ENCODE measurements around the gene MGAT1. TPM values are rescaled to one million over a fixed set of nuclear protein-coding genes. Genes with fewer than 3 reads are reported as not detected.
A peak's percentile ranks its signal among the peaks of the same experiment; 100 is the strongest.

Gene MGAT1
- total RNA-seq (2021; fragmentation: NEBNext Ultra II Directional; extraction: Animal tissue kit (Norgen Biotek cat#: 25700)) (77.0 and 83.8 TPM in 2 replicates), polyA plus RNA-seq (2011; rRNA removed) (66.8 and 96.1 TPM in 2 replicates), polyA minus RNA-seq (2011; rRNA and poly(A)+ RNA removed) (41.2 and 48.6 TPM in 2 replicates)
- 68.3 TPM for polyA plus RNA-seq (2011; cell fraction: cytosol; rRNA removed)
- polyA plus RNA-seq (2011; cell fraction: nucleus; rRNA removed), result 76.0 TPM
- 63.6 to 73.4 TPM (median 72.7 TPM) in 4 replicates for polyA plus RNA-seq (2012, experiment 1 of 2)
- polyA plus RNA-seq (2012, experiment 2 of 2), result 82.2 TPM
- 63.4 TPM for polyA plus RNA-seq (2013, experiment 1 of 2)
- 63.9 TPM for polyA plus RNA-seq (2013, experiment 2 of 2)
- 56.2 TPM for polyA minus RNA-seq (2011; cell fraction: cytosol; rRNA and poly(A)+ RNA removed)
- 38.8 TPM for polyA minus RNA-seq (2011; cell fraction: nucleus; rRNA and poly(A)+ RNA removed)
- long read RNA-seq, experiment 1, transcript MGAT1-201 (2 exons, 2,761 nt), result major isoform, 10 of 85 reads
- long read RNA-seq, experiment 1, partial matches to known transcripts, result 4 of 85 reads
- long read RNA-seq, experiment 1, other reads (novel, unspliced or antisense), result 66 of 85 reads
- long read RNA-seq, experiment 2, partial matches to known transcripts, result 0 of 4 reads
- long read RNA-seq, experiment 2, other reads (novel, unspliced or antisense), result 4 of 4 reads

DNA sequence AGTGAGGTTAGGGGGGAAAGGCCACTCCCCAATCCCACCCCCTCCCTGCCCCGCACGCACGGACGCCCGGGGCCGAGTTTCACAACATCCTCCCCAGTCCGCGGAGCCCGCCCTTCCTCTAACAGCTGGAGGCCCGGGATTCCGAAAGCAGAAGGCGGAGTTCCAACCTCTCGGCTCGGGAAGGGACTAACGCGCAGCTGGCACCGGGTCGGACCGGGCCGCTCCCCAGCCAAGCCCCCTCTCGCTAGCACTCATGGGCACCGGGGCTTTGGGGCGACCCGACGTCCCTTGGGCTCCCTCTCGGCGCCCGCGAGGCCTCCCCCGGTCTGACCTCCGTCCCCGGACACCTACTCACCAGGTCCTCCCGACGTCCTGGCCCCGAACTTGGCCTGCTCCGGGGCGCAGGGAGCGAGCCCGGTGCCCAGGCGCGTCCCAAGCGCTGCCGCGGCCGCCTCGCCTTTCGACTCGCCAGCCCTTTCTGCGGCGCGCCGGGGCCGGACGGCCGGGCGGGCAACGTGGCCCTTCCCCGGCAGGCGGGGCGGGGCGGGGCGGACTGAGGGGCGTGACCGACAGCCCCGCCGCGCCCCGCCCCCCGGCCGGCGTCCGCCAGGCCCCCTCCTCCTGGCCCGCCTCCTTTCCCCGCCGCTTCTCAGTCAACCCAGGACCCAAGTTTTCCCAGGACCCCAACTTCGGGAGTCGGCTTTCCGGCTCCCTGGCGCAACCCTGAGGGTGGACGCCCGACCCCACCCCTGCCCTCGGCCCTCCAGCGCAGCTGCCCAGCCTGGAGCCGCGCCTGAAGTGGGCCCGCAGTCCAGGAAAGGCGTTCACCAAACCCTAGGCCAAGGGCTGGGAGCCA is at the start of gene MGAT1:
TSS of gene MGAT1 (minus strand) at position 482 of the 856 bp plus-strand sequence. CDS start 9,835 bp downstream, outside the sequence.
- Histone ChIP-seq H3K4me3 (ENCODE audit: extremely low read depth in 1 of 4, insufficient read depth in 2 of 4, low read depth in 3 of 4, low read length in 4 of 4) (peak within 1 kb of the TSS; percentile 70 to 95 (median 84)), H2BK5ac (ENCODE audit: low read depth, low read length) (peak within 1 kb of the TSS; percentile 89; the same call in 1 of the 2 replicates), H3K79me1 (ENCODE audit: low read depth, low read length) (peaks cover 32% of the 10 kb centered on the region), H3K9me3 (ENCODE audit: insufficient read depth in 2 of 2, low read depth in 1 of 2, low read length in 1 of 2) (no peaks in the 10 kb centered on the region), H3K18ac (ENCODE audit: extremely low read depth, low read length) (peak within 1 kb of the TSS; percentile 84), H4K20me1 (replicated peaks in 1 of 2; ENCODE audit: control insufficient read depth in 1 of 2, insufficient read depth in 2 of 2, low read length in 2 of 2) (peaks cover 23 to 34% of the 10 kb centered on the region in 2 experiments), H2AFZ (ENCODE audit: low read length) (no peak within 1 kb of the TSS), H3K23ac (ENCODE audit: insufficient read length) (peak within 1 kb of the TSS; percentile 10), H3K23me2 (ENCODE audit: low read depth, low read length) (no peaks in the 10 kb centered on the region; the same call in 1 of the 2 replicates), H3K36me3 (ENCODE audit: control insufficient read depth in 2 of 4, insufficient read depth in 4 of 4, low read length in 3 of 4) (peaks cover 0 to 3% (median 0%) of the 10 kb centered on the region in 4 experiments; a peak in 1 of 8 replicates), H3K4me1 (replicated peaks in 1 of 4; ENCODE audit: control insufficient read depth in 3 of 4, insufficient read depth in 4 of 4, low read length in 3 of 4) (peaks cover 4 to 24% (median 16%) of the 10 kb centered on the region in 4 experiments), H2AK5ac (ENCODE audit: low read depth, low read length) (peak within 1 kb of the TSS; percentile 33; the same call in 1 of the 2 replicates), H3K56ac (replicated peaks; ENCODE audit: insufficient read length, low read depth, low read length) (peak within 1 kb of the TSS; percentile 77), H3K27me3 (replicated peaks in 1 of 4; ENCODE audit: control insufficient read depth in 3 of 4, extremely low read depth in 1 of 4, insufficient read depth in 3 of 4, low read length in 3 of 4) (no peaks in the 10 kb centered on the region), H2BK120ac (replicated peaks; ENCODE audit: low read depth, low read length) (no peak within 1 kb of the TSS), H2BK20ac (ENCODE audit: low read length) (no peak within 1 kb of the TSS), H4K8ac (ENCODE audit: extremely low read depth, insufficient read depth, low read length) (peak within 1 kb of the TSS; percentile 90), H4K91ac (replicated peaks; ENCODE audit: insufficient read length, low read length) (peak within 1 kb of the TSS; percentile 91), H3K27ac (ENCODE audit: low read depth, low read length) (peak within 1 kb of the TSS; percentile 95), H3K9ac (replicated peaks in 1 of 4; ENCODE audit: extremely low read depth in 1 of 4, low read depth in 3 of 4, low read length in 3 of 4) (peak within 1 kb of the TSS; percentile 84 to 92 (median 86)), H2BK15ac (ENCODE audit: low read length) (peak within 1 kb of the TSS; percentile 32; the same call in 1 of the 2 replicates), H3K4me2 (ENCODE audit: insufficient read depth in 1 of 2, low read depth in 2 of 2, low read length in 2 of 2) (peak within 1 kb of the TSS; percentile 86 to 94), H2BK12ac (ENCODE audit: low read depth, low read length) (0 out of 2 replicates have a peak within 1 kb of the TSS, but pooled peaks have one; percentile 20), H4K5ac (ENCODE audit: insufficient read length, low read depth, low read length) (peak within 1 kb of the TSS; percentile 84), H3K14ac (ENCODE audit: insufficient read length) (no peak within 1 kb of the TSS), H3K79me2 (ENCODE audit: control insufficient read depth in 1 of 2, insufficient read depth in 2 of 2, low read length in 2 of 2) (peaks cover 30 to 62% of the 10 kb centered on the region in 2 experiments), H3K4ac (replicated peaks; ENCODE audit: insufficient read length, low read depth, low read length) (peak within 1 kb of the TSS; percentile 2)
- ChIA-PET CTCF (ENCODE audit: partially characterized antibody) (interaction anchor here (0.6 to 6.4 kb wide), 5 partner anchors 9 to 219 kb away, joined by 3 to 99 read pairs (median 3); no protein-coding TSS in a partner anchor), POLR2A (ENCODE audit: partially characterized antibody) (interaction anchor here (0.9 to 4.9 kb wide), 14 partner anchors 8 to 389 kb away, joined by 3 to 37 read pairs (median 5); no protein-coding TSS in a partner anchor)
- no peak for FAIRE-seq
- WGBS, 2 experiments (ENCODE audit: extremely low coverage in 1 of 2, insufficient coverage in 1 of 2, insufficient read length in 1 of 2, insufficient replicate concordance in 2 of 2, low coverage in 1 of 2, low lambda C conversion rate in 2 of 2, missing lambda C conversion rate in 1 of 2), result 1% methylated on average over 33 of the region's 87 CpGs; no CpG with 5 or more reads in 1 of the 2 experiments
- DNase-seq (ENCODE audit: low read depth in 1 of 2, low spot score in 2 of 2), result peak in 1 of 2 experiments; percentile 90
- TF ChIP-seq EZH2 (IDR thresholded peaks at IDR 0.05; ENCODE audit: low read depth, low read length, severe bottlenecking), result no peak
- TF ChIP-seq JUND (IDR thresholded peaks at IDR 0.05; ENCODE audit: low read length), result no peak
- peak; percentile 67 for TF ChIP-seq RBBP5 (IDR thresholded peaks at IDR 0.05; ENCODE audit: borderline replicate concordance, low read depth, low read length)
- no peak for TF ChIP-seq JUN (IDR thresholded peaks at IDR 0.05; ENCODE audit: low read depth, low read length)
- no peak for TF ChIP-seq TCF12 (IDR thresholded peaks at IDR 0.05; ENCODE audit: low read depth, low read length)
- no peak for TF ChIP-seq SRF (IDR thresholded peaks at IDR 0.05; ENCODE audit: low read depth, low read length)
- peak in 1 of 2 experiments; percentile 68; a peak in 2 of 3 replicates for TF ChIP-seq POLR2A (IDR thresholded peaks at IDR 0.05; ENCODE audit: control extremely low read depth in 1 of 2, low read depth in 2 of 2, low read length in 2 of 2)
